ENCODE measurements around the gene CISD1. TPM values are rescaled to one million over a fixed set of nuclear protein-coding genes. Genes with fewer than 3 reads are reported as not detected.

CISD1 gene
- total RNA-seq, 1 experiment from 2014 or later = 75.3 TPM

DNA sequence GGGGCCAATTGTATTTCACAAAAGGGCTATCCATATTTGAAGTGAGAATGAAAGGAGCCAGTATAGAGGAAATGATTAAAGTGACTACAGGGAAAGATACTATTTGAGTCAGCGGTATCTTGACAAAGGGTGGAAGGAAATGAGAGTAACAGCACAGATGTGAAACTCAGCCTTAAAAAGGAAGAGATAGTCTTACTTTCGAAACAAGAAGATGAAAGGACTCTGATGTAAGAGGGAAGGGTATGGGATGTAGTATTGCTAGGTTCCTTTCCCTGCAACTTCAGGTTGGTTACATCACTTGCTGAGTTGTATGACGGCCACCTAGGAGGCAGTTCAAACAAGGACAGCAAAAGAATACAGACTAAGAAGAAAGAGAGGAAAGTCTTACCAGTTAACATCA, 13.7 kb downstream of the CISD1 start:
- no TSS peak for BruUV-seq (replicated peaks)
- ChIA-PET CTCF (no interaction called here), POLR2A (ENCODE audit: unreplicated experiment) (no interaction called here)
- Histone ChIP-seq H3K27ac (peak overlapping the region; percentile 53; the same call in 1 of the 2 replicates), H3F3A (ENCODE audit: insufficient read depth, low read depth) (peaks cover 9% of the 10 kb centered on the region; the same call in 1 of the 2 replicates), H3K9me2 (ENCODE audit: insufficient read depth) (no peaks in the 10 kb centered on the region), H3K4me1 (replicated peaks; ENCODE audit: insufficient read depth) (peaks cover 27% of the 10 kb centered on the region), H3K4me2 (no peak overlapping the region), H3K9me3 (ENCODE audit: insufficient read depth, low read depth) (no peaks in the 10 kb centered on the region), H3K27me3 (ENCODE audit: insufficient read depth, low read depth) (no peaks in the 10 kb centered on the region), H3K79me2 (ENCODE audit: low read depth) (no peaks in the 10 kb centered on the region), H3K4me3 (no peak overlapping the region), H4K20me1 (ENCODE audit: insufficient read depth) (no peaks in the 10 kb centered on the region), H3K36me3 (ENCODE audit: low read depth) (peaks cover 18% of the 10 kb centered on the region; the same call in 1 of the 2 replicates), H2AFZ (no peak overlapping the region)
- intact Hi-C loops (cut with micrococcal nuclease; ENCODE audit: unreplicated experiment) = no loop called here
- no peak for DNase-seq
- no peak for TF ChIP-seq EZH2 (IDR thresholded peaks at IDR 0.05; ENCODE audit: low read depth)
- TF ChIP-seq, protein P1, sequence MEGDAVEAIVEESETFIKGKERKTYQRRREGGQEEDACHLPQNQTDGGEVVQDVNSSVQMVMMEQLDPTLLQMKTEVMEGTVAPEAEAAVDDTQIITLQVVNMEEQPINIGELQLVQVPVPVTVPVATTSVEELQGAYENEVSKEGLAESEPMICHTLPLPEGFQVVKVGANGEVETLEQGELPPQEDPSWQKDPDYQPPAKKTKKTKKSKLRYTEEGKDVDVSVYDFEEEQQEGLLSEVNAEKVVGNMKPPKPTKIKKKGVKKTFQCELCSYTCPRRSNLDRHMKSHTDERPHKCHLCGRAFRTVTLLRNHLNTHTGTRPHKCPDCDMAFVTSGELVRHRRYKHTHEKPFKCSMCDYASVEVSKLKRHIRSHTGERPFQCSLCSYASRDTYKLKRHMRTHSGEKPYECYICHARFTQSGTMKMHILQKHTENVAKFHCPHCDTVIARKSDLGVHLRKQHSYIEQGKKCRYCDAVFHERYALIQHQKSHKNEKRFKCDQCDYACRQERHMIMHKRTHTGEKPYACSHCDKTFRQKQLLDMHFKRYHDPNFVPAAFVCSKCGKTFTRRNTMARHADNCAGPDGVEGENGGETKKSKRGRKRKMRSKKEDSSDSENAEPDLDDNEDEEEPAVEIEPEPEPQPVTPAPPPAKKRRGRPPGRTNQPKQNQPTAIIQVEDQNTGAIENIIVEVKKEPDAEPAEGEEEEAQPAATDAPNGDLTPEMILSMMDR (conservative IDR thresholded peaks at IDR 0.05) = no peak

DNA sequence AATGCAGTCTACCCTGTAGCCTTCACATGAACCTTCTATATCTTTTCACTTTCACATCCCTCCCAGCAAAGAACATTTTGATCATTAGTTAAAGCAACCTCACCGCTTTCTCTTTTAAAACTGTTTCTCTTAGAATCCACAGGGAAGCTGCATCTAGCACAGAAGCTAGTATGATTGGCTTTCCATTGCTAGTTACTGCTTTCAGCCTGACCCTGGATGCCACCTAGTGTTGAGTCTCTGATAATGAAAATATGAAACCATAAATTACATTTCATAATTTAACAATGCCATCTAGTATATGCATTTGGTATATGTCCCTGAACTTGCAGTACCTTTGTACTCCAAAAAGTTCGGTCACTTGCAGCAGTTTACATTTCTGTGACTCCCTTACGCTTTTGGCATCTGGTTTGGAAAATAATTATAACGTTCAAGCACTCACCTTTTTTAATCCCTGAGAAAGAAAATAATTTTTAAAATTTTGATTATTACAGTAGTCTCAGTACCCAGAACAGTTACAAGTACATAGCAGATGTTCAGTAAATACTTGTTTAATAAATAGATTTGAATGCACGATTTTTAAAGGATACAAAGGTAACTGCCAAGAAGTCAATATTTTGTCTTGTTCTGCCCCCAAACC, 22.7 kb downstream of the CISD1 start:
- no peak overlapping the region for H2AFZ ChIP-seq
- no peaks in the 10 kb centered on the region for H3K79me2 ChIP-seq (ENCODE audit: low read depth)
- 0 out of 2 replicates have a peak, but pooled peaks cover 4% of the 10 kb centered on the region for H4K20me1 ChIP-seq (ENCODE audit: insufficient read depth)
- POLR2A ChIA-PET (ENCODE audit: unreplicated experiment) = interaction anchor here (0.6 kb wide), 1 partner anchor 102 kb away, joined by 4 read pairs; no protein-coding TSS in a partner anchor
- H3K4me1 ChIP-seq (replicated peaks; ENCODE audit: insufficient read depth) = no peaks in the 10 kb centered on the region
- intact Hi-C loops (cut with micrococcal nuclease; ENCODE audit: unreplicated experiment) = loop anchor here (1.0 to 10.0 kb wide), 2 partner anchors 114 to 957 kb away; no protein-coding TSS in a partner anchor
- no peaks in the 10 kb centered on the region for H3K27me3 ChIP-seq (ENCODE audit: insufficient read depth, low read depth)
- H3K4me3 ChIP-seq = no peak overlapping the region
- DNase-seq = peak; percentile 35 to 42
- H3K9me2 ChIP-seq (ENCODE audit: insufficient read depth) = no peaks in the 10 kb centered on the region
- H3K27ac ChIP-seq = no peak overlapping the region
- no peak overlapping the region for H3K4me2 ChIP-seq
- no peaks in the 10 kb centered on the region for H3K9me3 ChIP-seq (ENCODE audit: insufficient read depth, low read depth)
- TF ChIP-seq EZH2 (IDR thresholded peaks at IDR 0.05; ENCODE audit: low read depth) = no peak
- TF ChIP-seq, protein P1 (conservative IDR thresholded peaks at IDR 0.05) = peak; percentile 91
- CTCF ChIA-PET = interaction anchor here (0.6 to 2.4 kb wide), 5 partner anchors 23 to 140 kb away, joined by 4 to 23 read pairs (median 5); partner anchors contain the start of gene CISD1
- H3F3A ChIP-seq (ENCODE audit: insufficient read depth, low read depth) = peaks cover 10% of the 10 kb centered on the region; the same call in 1 of the 2 replicates
- H3K36me3 ChIP-seq (ENCODE audit: low read depth) = peaks cover 3% of the 10 kb centered on the region; the same call in 1 of the 2 replicates
- BruUV-seq (replicated peaks) = no TSS peak

DNA sequence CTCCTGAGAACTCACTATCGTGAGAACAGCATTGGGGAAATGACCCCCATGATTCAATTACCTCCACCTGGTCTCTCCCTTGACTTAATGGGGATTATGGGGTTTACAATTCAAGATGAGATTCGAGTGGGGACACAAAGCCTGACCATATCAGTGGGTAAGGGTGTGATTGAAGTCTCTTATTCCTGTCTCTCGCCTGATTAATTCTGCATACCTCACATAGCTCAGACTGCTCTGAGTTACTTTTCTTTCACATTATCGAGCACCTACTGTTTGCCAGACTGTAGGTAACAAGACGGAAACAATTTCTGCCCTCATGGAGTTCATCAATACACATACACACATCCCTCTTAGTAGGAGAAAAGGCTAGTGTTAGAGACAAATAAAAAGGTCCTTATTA, 25.0 kb downstream of the CISD1 start:
- ChIA-PET POLR2A (ENCODE audit: unreplicated experiment) (no interaction called here), CTCF (no interaction called here)
- TF ChIP-seq EZH2 (IDR thresholded peaks at IDR 0.05; ENCODE audit: low read depth) = no peak
- TF ChIP-seq, protein P1 (conservative IDR thresholded peaks at IDR 0.05) = no peak
- no peak for DNase-seq
- H3K27me3 ChIP-seq (ENCODE audit: insufficient read depth, low read depth) = no peaks in the 10 kb centered on the region
- H3K4me3 ChIP-seq = no peak overlapping the region
- H3K4me2 ChIP-seq = no peak overlapping the region
- H3F3A ChIP-seq (ENCODE audit: insufficient read depth, low read depth) = peaks cover 10% of the 10 kb centered on the region; the same call in 1 of the 2 replicates
- no peak overlapping the region for H2AFZ ChIP-seq
- H4K20me1 ChIP-seq (ENCODE audit: insufficient read depth) = peaks cover 4% of the 10 kb centered on the region; the same call in 1 of the 2 replicates
- H3K9me3 ChIP-seq (ENCODE audit: insufficient read depth, low read depth) = no peaks in the 10 kb centered on the region
- no peaks in the 10 kb centered on the region for H3K4me1 ChIP-seq (replicated peaks; ENCODE audit: insufficient read depth)
- no peak overlapping the region for H3K27ac ChIP-seq
- BruUV-seq (replicated peaks) = no TSS peak
- no peaks in the 10 kb centered on the region for H3K9me2 ChIP-seq (ENCODE audit: insufficient read depth)
- H3K79me2 ChIP-seq (ENCODE audit: low read depth) = no peaks in the 10 kb centered on the region
- intact Hi-C loops (cut with micrococcal nuclease; ENCODE audit: unreplicated experiment) = loop anchor here (10.0 kb wide), 1 partner anchor 959 kb away; no protein-coding TSS in a partner anchor
- no peaks in the 10 kb centered on the region for H3K36me3 ChIP-seq (ENCODE audit: low read depth)
